Muscle of arm (tissue), 14 donors: ENCODE measurements around the gene GINS1. TPM values are rescaled to one million over a fixed set of nuclear protein-coding genes. Genes with fewer than 3 reads are reported as not detected.

Source experiments
- DNase-seq: peaks from one replicate; pipeline ENCODE4 v3.0.0-alpha.2; 2013
- long read RNA-seq, 11 donors: transcript quantifications; one replicate each; lab custom pipeline, GENCODE V29; 2026
- polyA plus RNA-seq, 12 donors: library from polyadenylated mRNA; unstranded; fragments of 120-200 nt; gene quantifications; one replicate each; pipeline ENCODE4 v1.2.1, GENCODE V29; 2013; ENCODE audit not compliant: insufficient read length in 12 of 12

Gene GINS1
- polyA plus RNA-seq: 10 to 100 TPM in 2 of 12 donors, 1 to 10 TPM in 9, not detected in 1; 4.5 to 11.3 (median 8.7) TPM
- long read RNA-seq, donor 1, partial matches to known transcripts: 0 of 1 reads
- long read RNA-seq, donor 1, other reads (novel, unspliced or antisense): 0 of 1 reads
- long read RNA-seq, donor 2: 0 reads
- long read RNA-seq, donor 3: 0 reads
- long read RNA-seq, donor 4: 0 reads
- long read RNA-seq, donor 5, partial matches to known transcripts: 0 of 2 reads
- long read RNA-seq, donor 5, other reads (novel, unspliced or antisense): 0 of 2 reads
- long read RNA-seq, donor 6: 0 reads
- long read RNA-seq, donor 7, partial matches to known transcripts: 0 of 1 reads
- long read RNA-seq, donor 7, other reads (novel, unspliced or antisense): 0 of 1 reads
- long read RNA-seq, donor 8: 0 reads
- long read RNA-seq, donor 9: 0 reads
- long read RNA-seq, donor 10, partial matches to known transcripts: 0 of 1 reads
- long read RNA-seq, donor 10, other reads (novel, unspliced or antisense): 0 of 1 reads
- long read RNA-seq, donor 11, partial matches to known transcripts: 0 of 1 reads
- long read RNA-seq, donor 11, other reads (novel, unspliced or antisense): 0 of 1 reads

DNA sequence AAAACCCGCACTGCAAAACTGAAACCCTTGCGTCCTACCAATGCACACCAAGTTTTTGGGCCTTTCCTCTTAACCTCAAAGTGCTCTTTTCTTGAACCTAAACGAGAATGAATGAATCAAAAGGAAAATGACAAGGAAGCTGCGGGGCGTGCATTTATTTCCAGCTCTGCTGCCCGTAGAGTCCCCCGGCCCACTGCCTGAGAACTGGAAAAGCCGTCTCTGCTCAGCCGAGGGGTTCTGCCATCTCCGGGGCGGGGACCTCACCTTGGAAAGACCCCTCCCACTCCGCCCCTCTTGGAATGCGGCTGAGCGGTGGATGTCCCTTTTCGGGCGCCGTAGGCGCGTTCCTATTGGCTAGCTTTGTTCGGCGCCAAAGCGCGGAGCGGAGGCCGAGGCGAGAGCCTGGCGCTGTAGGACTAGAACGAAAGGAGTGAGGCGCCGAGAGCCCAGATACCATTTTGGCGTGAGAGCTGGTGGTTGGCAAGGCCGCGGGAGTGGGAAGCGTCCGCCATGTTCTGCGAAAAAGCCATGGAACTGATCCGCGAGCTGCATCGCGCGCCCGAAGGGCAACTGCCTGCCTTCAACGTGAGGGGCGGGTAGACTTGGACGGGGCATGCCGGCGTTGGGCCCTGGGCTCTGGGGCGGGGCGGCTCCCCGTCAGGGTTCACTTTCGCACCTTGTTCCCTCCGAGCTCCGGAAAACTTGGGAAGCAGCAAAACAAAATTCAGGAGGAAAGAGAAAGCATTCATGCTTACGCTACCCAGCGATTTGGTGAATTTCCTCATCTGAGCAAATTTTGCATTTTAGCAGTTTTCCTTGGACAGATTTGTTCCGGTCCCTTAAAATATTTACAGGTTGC lies at the start of gene GINS1:
GINS1 (plus strand) TSS at position 363 of the 859 bp plus-strand sequence; CDS start at position 511, 148 bp downstream.
- peak; percentile 91 for DNase-seq

DNA sequence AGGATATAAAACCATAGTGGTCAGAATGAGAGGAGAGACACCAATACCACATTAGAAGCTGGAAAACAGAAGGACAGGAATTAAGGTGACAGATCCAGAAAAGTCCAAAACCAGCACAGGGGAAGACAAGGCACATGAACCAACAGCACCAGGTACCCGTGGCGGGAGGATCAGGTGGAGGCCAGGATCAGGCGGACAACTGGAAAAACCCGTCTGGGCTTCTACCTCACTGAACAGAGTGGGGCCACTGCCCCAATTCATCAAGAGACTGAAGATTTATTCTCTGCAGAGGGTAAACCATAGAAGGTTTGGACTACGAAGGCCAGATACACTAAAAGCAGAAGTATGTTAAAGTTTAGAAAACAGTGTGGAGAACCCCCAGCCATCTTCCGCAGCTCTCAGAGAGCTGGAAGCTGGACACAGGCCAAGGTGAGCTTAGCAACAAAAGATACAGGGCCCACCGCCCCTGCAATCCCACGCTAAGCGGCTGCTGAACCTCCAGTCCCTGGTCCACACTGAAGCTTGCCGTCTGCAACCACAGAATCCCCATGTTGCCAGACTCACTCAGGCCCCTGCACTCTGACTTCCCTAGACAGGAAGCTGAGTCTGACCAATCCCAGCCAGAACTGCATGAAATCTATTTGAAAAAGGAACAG lies 46.7 kb upstream of the GINS1 start:
- DNase-seq: peak; percentile 14

DNA sequence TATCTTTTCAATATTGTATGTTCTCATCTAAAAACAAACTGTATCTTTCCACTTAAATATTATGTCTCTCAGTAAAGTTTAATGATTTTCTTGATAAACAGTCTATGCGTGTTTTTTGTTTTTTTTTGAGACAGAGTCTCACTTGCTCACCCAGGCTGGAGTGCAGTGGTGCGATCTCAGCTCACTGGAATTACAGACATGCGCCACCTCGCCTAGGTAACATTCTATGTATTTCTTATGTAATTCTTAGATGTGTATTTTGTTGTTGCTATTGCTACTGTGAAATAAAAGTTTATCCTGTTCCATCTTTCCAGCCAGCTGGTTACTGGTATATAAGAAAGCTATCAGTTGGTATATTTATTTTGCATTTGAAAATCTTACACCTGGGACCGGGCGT lies 46.2 kb upstream of the GINS1 start:
- DNase-seq: no peak

DNA sequence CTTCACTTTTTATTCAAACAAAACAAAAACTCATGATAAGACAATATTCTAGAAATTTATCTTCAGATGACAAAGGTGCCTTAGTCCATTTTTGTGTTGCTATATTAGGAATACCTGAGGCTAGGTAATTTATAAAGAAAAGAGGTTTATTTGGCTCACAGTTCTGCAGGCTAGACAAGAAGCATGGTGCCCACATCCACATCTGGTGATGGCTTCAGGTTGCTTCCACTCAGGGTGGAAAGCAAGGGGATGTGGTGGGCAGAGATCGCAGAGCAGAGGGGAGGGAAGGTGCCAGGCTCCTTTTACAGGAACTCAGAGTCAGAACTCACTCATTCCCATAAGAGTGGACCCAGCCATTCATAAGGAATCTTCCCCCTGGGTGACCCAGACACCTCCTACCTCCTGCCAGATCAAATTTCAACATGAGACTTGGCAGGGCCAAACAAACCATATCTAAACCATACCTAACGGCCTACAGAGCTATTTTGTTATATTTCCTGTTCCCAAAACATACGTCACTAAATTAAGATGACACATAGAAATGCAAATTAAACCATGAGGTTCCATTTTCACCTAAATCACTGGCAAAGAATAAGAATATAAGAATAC lies 43.2 kb upstream of the GINS1 start:
- DNase-seq: no peak

DNA sequence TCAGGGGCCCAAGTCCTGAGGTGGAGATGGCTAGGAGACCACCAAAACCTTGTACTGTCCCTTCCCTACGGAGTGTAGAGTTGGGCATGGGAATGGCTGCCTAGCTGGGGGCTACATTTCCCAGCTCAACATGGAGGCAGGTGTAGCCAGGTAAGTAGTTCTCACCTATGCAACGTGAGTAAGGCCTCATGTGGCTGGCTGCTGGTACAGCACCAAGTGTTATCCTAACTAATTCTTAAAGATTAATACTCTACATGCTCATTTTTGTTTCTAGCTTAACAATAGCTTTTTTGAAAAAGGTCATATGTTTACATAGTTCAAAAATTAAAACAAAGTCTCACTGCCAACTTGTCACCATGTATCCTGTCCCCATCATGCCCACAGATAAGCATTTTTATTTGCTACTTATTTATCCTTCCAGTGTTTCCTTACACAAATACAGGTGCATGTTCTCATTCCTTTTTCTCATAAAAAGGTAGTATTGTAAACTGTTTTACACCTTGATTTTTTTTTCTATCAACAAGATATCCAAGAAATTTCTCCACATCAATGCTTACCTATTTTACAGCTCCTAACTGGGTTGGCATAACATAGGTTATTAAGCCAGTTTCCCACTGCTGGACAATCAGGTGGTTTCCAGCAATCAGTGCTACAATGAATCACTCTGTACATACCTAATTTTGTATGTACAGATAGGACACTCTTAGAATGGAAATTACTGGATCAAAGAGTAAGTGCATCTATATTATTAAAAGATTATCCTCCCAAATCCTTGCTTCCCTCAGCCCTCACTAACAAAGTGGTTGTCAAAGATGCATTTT lies 42.4 kb upstream of the GINS1 start:
- DNase-seq: no peak

DNA sequence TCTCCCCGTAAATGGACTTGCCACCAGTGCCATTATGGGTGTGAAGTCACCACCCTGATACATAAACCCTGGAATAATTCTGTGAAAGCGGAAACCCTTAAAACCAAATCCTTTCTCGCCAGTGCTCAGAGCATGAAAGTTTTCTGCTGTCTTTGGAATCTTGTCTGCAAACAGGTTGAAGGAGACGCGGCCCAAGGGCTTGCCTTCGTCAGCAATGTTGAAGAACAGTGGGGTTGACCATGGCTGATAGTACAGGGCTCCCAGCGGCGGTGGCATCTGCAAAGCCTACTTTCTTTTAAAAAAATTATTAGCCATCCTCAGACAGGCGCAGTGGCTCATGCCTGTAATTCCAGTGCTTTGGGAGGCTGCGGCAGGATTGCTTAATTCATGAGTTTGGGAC lies 38.9 kb upstream of the GINS1 start:
- DNase-seq: no peak

DNA sequence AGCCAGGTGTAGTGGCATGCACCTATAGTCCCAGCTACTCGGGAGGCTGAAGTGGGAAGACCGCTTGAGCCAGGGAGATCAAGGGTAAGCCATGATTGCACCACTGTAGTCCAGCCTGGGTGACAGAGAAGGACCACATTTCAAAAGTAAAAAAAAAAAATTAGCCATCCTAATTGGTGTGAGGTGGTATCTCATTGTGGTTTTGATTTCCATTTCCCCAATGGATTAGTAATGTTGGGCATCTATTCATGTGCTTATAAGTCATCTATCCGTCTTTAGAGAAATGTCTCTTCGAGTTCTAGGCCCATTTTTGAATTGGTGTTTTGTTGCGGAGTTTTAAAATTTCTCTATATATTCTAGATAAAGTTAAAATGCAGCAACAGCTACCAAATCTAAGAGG lies 38.5 kb upstream of the GINS1 start:
- DNase-seq: no peak

DNA sequence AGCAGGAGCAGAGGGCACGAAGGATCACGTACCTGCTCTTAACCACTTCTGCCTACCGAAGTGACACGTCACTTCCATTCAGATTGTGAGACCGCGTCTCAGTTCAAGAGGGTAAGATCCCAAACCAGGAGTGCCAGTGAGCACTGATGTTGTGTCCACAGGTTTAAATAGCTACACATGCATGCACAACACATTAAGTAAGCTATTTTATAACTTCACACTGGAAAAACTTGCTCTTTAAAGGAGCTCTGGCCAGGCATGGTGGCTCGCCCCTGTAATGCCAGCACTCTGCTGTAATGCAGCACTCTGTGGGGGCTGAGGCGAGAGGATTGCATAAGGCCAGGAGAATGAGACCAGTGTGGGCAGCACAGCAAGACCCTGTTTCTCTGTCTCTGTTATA lies 37.9 kb upstream of the GINS1 start:
- no peak for DNase-seq

DNA sequence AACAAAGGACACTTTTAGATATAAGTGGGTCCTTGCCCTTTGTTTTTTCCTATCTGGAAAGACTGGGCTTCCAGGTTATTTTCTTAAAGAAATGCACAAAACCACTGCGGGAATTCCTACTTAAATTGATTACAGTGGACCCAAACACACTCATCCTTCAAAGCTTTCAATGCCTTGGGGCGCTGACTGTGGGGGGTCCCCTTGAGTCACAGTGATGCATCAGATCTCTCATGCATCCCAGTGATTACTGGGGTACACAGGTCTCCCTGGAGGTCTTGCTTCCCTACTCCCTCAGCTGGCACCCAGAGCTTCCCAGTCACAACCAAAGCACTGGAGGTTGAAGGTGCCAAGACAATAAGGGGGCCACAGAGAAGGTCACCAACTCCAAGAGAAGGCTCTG lies 37.5 kb upstream of the GINS1 start:
- DNase-seq: no peak

DNA sequence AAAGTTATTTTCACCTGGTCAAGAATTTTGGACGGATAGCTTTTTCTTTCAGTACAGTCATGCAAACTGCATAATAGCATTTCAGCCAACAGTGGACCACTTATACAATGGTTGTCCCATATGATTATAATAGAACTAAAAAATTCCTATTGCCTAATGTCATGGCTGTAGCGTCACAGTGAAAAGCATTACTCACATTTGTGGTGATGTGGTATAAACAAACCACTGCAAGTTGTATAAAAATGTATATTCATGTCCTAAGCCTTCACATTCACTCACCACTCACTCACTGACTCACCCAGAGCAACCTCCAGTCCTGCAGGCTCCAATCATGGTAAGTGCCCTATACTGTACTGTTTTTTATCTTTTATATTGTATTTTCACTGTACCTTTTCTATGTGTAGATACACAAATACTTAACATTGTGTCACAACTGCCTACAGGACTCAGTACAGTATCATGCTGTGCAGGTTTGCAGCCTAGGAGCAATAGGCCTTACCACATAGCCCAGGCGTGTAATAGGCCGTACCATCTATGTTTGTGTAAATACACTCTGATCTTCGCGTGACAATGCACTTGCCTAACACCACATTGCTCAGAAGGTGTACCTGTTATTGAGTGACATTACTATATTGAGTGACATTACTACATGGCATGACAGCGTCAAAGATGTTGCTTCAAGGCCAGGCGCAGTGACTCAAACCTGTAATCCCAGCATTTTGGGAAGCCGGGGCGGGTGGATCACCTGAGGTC lies 34.7 kb upstream of the GINS1 start:
- DNase-seq: no peak

DNA sequence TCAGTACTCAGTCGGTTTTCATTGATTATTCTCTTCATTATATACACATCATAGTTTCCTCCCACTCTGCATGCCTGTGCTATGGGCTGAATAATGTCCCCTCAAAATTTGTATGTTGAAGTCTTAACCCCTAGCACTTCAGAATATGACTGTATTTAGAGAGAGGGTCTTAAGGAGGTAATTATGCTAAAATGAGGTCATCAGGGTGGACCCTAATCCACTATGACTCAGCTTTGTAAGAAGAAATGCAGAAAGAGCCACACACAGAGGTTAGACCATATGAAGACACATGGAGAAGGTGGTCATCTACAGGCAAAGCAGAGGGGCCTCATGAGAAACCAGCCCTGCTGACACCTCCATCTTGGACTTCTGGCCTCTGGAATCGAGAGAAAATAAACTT lies 32.6 kb upstream of the GINS1 start:
- no peak for DNase-seq

DNA sequence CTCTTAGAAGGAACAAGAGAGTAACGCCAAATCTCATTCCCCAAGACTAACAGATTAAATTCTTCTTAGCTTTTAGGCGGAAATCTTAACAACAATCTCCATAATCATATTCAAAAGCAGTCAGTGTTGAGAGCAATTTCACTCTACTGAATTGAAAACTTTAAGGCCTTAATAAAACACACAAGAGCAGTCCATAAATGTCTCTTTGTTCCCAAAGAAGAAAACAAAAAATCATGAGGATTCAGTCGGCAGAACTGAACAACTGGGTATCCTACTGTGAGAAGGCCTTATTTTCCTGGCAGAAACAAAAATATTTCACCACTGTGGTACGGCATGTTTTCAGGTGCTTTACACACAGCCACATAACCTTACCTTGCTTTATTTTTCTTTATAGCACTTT lies 31.2 kb upstream of the GINS1 start:
- no peak for DNase-seq

DNA sequence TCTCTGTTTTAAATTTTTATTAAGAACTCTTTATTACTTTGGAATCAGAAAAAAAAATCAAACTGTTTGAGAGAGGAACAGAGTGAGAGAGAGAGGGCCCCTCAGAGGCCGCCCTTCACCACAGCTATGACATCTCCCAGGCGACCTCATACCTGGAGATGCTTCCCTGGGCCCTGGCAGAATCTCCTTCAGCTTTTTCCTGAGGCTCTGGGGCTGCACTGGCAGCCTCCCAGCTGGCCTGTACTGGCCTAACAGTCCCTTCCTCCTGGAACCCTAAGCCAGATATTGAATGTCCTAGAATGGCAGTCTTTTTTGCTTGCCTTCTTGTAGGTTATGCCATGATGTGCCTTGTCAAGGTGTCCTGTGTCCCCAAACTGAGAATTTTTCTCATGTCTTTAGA lies 30.6 kb upstream of the GINS1 start:
- DNase-seq: no peak

DNA sequence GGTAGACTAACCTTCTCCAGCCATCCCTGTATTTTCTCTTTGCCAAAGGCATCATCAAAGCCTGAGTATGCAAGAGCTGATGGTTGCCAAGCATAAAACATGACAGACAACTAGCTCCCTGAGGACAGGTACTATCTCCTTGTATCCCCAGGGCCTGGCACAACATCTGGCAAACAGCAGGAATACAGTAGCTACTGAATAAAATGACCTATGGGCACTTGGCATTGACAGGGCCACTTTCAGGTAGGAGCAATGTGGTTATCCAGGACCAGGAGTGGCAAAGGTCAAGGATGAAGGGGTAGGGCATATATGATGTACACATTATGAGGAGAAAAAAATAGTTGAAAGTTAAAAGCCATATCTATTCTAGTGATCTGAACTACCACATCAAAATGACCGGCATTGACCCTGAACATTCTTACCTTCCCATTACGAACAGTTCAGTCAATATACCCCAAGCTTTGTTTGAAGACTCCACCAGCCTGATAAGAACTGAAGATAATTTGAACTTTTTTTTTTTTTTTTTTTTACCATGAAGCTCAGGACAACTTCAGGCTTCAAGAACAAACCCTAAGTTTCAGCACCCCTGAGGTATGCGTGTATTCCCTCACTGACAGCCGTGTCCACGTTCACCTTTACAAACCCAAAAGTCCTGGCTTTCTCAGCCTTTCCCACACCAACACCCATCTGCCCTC lies 29.1 kb upstream of the GINS1 start:
- DNase-seq: no peak

DNA sequence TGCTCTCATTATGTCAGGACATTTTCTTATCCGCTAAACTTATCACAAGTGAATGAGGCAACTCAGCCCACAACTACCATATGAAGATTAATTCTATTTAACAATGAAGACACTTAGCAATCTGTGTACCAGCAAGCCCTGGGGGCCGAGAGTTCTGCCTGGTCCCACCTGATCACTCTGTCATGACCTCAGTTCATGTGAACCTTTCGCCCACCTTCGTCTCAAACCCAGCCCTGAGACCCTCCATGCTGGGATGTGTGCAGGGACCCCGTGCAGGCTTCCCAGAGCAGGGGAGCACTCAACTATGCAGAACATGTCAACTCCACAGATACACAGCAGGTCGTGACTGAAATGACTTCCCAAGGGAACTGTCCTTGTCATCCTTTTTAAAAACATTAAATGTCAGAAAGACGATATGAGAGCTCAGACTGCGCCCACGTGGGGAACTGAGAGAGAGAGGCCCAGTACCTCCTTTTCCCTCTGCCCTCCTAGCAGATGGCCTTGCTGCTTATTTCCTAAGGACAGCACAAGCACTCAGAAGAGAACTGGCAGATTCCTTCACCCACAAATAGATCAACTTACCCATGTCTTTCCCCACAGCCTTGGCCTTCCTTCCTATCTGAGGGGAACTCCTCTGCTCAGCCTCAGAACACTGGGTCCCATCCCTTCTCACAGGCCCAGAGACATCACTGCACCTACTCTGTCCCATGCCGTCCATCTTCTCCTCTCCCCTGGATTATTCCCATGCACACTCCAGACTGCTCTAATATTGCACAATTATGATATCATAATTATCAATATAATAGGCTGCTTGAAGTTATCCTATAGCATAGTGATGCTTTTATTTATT lies 28.4 kb upstream of the GINS1 start:
- DNase-seq: no peak

DNA sequence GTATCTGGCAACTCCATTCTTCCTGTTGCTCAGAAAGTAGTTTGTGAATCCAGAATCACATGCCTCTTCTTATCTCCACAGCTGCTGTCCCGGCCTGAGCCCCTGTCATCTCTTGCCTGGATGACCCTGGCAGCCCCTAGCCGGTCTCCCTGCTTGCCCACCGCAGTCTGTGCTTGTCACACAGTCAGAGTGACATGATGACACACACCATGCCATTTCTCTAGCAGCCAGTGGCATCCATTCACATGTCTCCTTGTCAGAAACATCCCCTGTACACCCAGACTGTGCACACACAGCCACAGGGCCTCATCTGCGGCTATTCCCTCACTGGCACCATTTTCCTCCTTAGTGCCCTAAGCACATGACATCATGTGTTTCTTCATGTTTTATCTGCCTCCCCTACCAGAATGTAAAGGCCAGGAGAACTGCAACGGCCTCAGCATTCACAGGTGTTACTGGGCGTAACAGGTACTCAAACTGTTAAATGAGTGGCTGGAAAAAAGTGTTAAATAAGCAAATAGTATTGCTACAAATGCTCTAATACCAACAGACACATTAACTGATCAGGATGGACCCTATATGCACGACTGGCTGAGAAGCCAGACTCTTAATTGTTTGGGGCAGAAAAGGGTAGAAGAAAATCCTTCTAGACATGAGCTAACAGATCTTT lies 26.4 kb upstream of the GINS1 start:
- DNase-seq: no peak

DNA sequence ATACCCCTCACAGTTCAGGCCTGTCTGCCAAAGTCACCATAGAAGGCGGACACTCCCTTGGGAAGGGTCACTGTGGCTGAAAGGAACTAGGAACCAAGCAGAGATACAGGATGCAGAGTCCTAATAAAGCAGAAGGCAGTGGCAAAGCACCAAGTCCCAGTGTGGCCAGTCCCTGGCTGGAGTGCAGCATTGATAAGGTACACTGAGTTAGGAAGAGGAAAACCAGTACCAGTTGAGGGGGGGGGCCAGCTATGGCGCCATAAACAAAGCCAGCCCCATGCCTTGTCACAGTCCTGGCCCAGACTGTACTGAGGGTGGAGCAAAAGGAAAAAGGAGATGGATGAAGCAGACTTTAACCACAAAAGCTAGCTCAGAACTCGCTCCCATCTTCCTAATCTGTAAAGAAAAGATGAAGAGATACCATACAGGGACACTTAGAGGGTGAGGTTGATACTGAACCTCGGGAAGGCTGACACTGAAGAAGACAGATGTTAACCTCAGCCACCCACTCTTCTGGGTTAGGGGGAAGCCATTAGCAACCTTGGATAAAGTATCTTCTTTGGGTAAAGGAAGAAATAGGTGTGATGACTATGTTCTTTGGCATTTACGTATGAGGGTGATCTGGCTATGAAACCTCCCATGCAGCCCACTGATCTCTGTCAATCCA lies 24.6 kb upstream of the GINS1 start:
- DNase-seq: no peak
